Superior temporal gyrus (tissue), 1 donor: ENCODE measurements around the gene RNF34.

Experiments
- DNase-seq: peaks from one replicate; pipeline ENCODE4 v3.0.0-alpha.2; 2016; ENCODE audit errors: extremely low spot score

Gene RNF34

GRCh38 chr12:121439715-121440114 is 39.8 kb downstream of the RNF34 start:
- DNase-seq: no peak

- no peak for DNase-seq
Measured at GRCh38 chr12:121440768-121441167, 40.9 kb downstream of the RNF34 start.

- DNase-seq: no peak
Measured at GRCh38 chr12:121441555-121441954, 41.6 kb downstream of the RNF34 start.

GRCh38 chr12:121442028-121442948 is 42.4 kb downstream of the RNF34 start:
- DNase-seq: no peak

- DNase-seq: peak; percentile 93
Measured at GRCh38 chr12:121443193-121443870, 43.4 kb downstream of the RNF34 start.

GRCh38 chr12:121443911-121444841 is 44.3 kb downstream of the RNF34 start:
- peak; percentile 56 for DNase-seq

GRCh38 chr12:121444842-121445202 is 44.9 kb downstream of the RNF34 start:
- DNase-seq: no peak

GRCh38 chr12:121446750-121447149 is 46.8 kb downstream of the RNF34 start:
- DNase-seq: no peak

- no peak for DNase-seq
Measured at GRCh38 chr12:121448771-121449315, 48.9 kb downstream of the RNF34 start.

GRCh38 chr12:121451961-121452339 is 52.0 kb downstream of the RNF34 start:
- DNase-seq: no peak

- DNase-seq: no peak
Measured at GRCh38 chr12:121452340-121452984, 52.5 kb downstream of the RNF34 start.

- DNase-seq: no peak
Measured at GRCh38 chr12:121452985-121453360, 53.1 kb downstream of the RNF34 start.

- no peak for DNase-seq
Measured at GRCh38 chr12:121453629-121454028, 53.7 kb downstream of the RNF34 start.

- no peak for DNase-seq
Measured at GRCh38 chr12:121454921-121455320, 55.0 kb downstream of the RNF34 start.

- no peak for DNase-seq
Measured at GRCh38 chr12:121455766-121456420, 56.0 kb downstream of the RNF34 start.

- no peak for DNase-seq
Measured at GRCh38 chr12:121456551-121456950, 56.6 kb downstream of the RNF34 start.

GRCh38 chr12:121461048-121461447 is 61.1 kb downstream of the RNF34 start:
- no peak for DNase-seq

- no peak for DNase-seq
Measured at GRCh38 chr12:121464331-121464730, 64.4 kb downstream of the RNF34 start.

- DNase-seq: no peak
Measured at GRCh38 chr12:121465921-121466793, 66.2 kb downstream of the RNF34 start.
